ENCODE measurements around the gene UIMC1. TPM values are rescaled to one million over a fixed set of nuclear protein-coding genes. Genes with fewer than 3 reads are reported as not detected.
A peak's percentile ranks its signal among the peaks of the same experiment; 100 is the strongest.
"Not testable (repeated sequence)": the region's sequence is repeated elsewhere in the genome, so short reads cannot be mapped to it uniquely, and the experiment has no call there.

UIMC1 gene
- total RNA-seq, 1 experiment from 2014 or later = 47.6 TPM

- Histone ChIP-seq H3K9me3 (no peaks in the 10 kb centered on the region), H3K4me3 (peak within 1 kb of the TSS; percentile 95), H3K27me3 (no peaks in the 10 kb centered on the region), H3K36me3 (peaks cover 24% of the 10 kb centered on the region)
- peak; percentile 96 for DNase-seq
Measured at GRCh38 chr5:177022386-177023302, 16.1 kb upstream of the UIMC1 start, which contains the start of gene ZNF346. Gene ZNF346 (plus strand): TSS chr5:177022696. CDS start chr5:177022739, 43 bp downstream.

GRCh38 chr5:177020033-177020432, 13.5 kb upstream of the UIMC1 start:
- H3K27me3 ChIP-seq = no peaks in the 10 kb centered on the region
- H3K36me3 ChIP-seq = peaks cover 11% of the 10 kb centered on the region
- no peak overlapping the region for H3K4me3 ChIP-seq
- no peaks in the 10 kb centered on the region for H3K9me3 ChIP-seq
- no peak for DNase-seq

- Histone ChIP-seq H3K9me3 (no peaks in the 10 kb centered on the region), H3K27me3 (no peaks in the 10 kb centered on the region), H3K4me3 (no peak overlapping the region), H3K36me3 (peaks cover 3% of the 10 kb centered on the region; the same call in 1 of the 2 replicates)
- no peak for DNase-seq
Measured at GRCh38 chr5:177018341-177018740, 11.8 kb upstream of the UIMC1 start.

- no peaks in the 10 kb centered on the region for H3K27me3 ChIP-seq
- H3K4me3 ChIP-seq = no peak overlapping the region
- no peaks in the 10 kb centered on the region for H3K9me3 ChIP-seq
- no peaks in the 10 kb centered on the region for H3K36me3 ChIP-seq
- DNase-seq = no peak
Measured at GRCh38 chr5:177015156-177015555, 8.6 kb upstream of the UIMC1 start.

- Histone ChIP-seq H3K9me3 (peaks cover 4% of the 10 kb centered on the region), H3K4me3 (no peak overlapping the region), H3K36me3 (peaks cover 3% of the 10 kb centered on the region; the same call in 1 of the 2 replicates), H3K27me3 (no peaks in the 10 kb centered on the region)
- DNase-seq = no peak
Measured at GRCh38 chr5:177010153-177010552, 3.6 kb upstream of the UIMC1 start.

- Histone ChIP-seq H3K36me3 (peaks cover 12% of the 10 kb centered on the region), H3K4me3 (no peak overlapping the region), H3K27me3 (no peaks in the 10 kb centered on the region), H3K9me3 (peaks cover 4% of the 10 kb centered on the region)
- no peak for DNase-seq
Measured at GRCh38 chr5:177008716-177009115, 2.1 kb upstream of the UIMC1 start.

GRCh38 chr5:177005619-177006264, 837 bp downstream of the UIMC1 start:
- Histone ChIP-seq H3K27me3 (no peaks in the 10 kb centered on the region), H3K9me3 (peaks cover 4% of the 10 kb centered on the region), H3K4me3 (peak overlapping the region; percentile 98), H3K36me3 (peaks cover 22% of the 10 kb centered on the region)
- DNase-seq = peak; percentile 89

GRCh38 chr5:177004961-177005360, 1.6 kb downstream of the UIMC1 start:
- H3K4me3 ChIP-seq = peak overlapping the region; percentile 98
- no peak for DNase-seq
- H3K36me3 ChIP-seq = peaks cover 28% of the 10 kb centered on the region
- H3K9me3 ChIP-seq = peaks cover 4% of the 10 kb centered on the region
- no peaks in the 10 kb centered on the region for H3K27me3 ChIP-seq

- Histone ChIP-seq H3K36me3 (peaks cover 37% of the 10 kb centered on the region), H3K9me3 (peaks cover 4% of the 10 kb centered on the region), H3K4me3 (no peak overlapping the region), H3K27me3 (no peaks in the 10 kb centered on the region)
- DNase-seq = no peak
Measured at GRCh38 chr5:177003649-177004048, 2.9 kb downstream of the UIMC1 start.

GRCh38 chr5:176999526-176999925, 7.1 kb downstream of the UIMC1 start:
- H3K36me3 ChIP-seq = peaks cover 35% of the 10 kb centered on the region
- H3K4me3 ChIP-seq, DNase-seq, H3K9me3 ChIP-seq, H3K27me3 ChIP-seq: not testable (repeated sequence)

- Histone ChIP-seq H3K9me3 (peaks cover 12% of the 10 kb centered on the region), H3K27me3 (no peaks in the 10 kb centered on the region), H3K4me3 (no peak overlapping the region), H3K36me3 (peaks cover 31% of the 10 kb centered on the region)
- no peak for DNase-seq
Measured at GRCh38 chr5:176998828-176999227, 7.8 kb downstream of the UIMC1 start.

- H3K4me3 ChIP-seq = no peak overlapping the region
- H3K9me3 ChIP-seq = peaks cover 15% of the 10 kb centered on the region
- H3K27me3 ChIP-seq = no peaks in the 10 kb centered on the region
- no peak for DNase-seq
- peaks cover 33% of the 10 kb centered on the region for H3K36me3 ChIP-seq
Measured at GRCh38 chr5:176996780-176997179, 9.8 kb downstream of the UIMC1 start.

- no peak for DNase-seq
- no peaks in the 10 kb centered on the region for H3K27me3 ChIP-seq
- H3K9me3 ChIP-seq = peaks cover 15% of the 10 kb centered on the region
- H3K36me3 ChIP-seq = peaks cover 30% of the 10 kb centered on the region
- no peak overlapping the region for H3K4me3 ChIP-seq
Measured at GRCh38 chr5:176995896-176996767, 10.4 kb downstream of the UIMC1 start.

GRCh38 chr5:176995122-176995490, 11.5 kb downstream of the UIMC1 start:
- Histone ChIP-seq H3K27me3 (no peaks in the 10 kb centered on the region), H3K4me3 (no peak overlapping the region), H3K36me3 (peaks cover 21% of the 10 kb centered on the region), H3K9me3 (peaks cover 15% of the 10 kb centered on the region)
- DNase-seq = no peak

- Histone ChIP-seq H3K9me3 (peaks cover 15% of the 10 kb centered on the region), H3K36me3 (peaks cover 16% of the 10 kb centered on the region), H3K4me3 (no peak overlapping the region), H3K27me3 (no peaks in the 10 kb centered on the region)
- DNase-seq = no peak
Measured at GRCh38 chr5:176994460-176995121, 12.0 kb downstream of the UIMC1 start.

- H3K27me3 ChIP-seq, DNase-seq, H3K4me3 ChIP-seq: not testable (repeated sequence)
- peaks cover 18% of the 10 kb centered on the region for H3K9me3 ChIP-seq
- peaks cover 14% of the 10 kb centered on the region for H3K36me3 ChIP-seq
Measured at GRCh38 chr5:176993081-176993480, 13.5 kb downstream of the UIMC1 start.

Data from MG63 (cell line).